Measurements from ENCODE around the gene CYB5R2. TPM values are rescaled to one million over a fixed set of nuclear protein-coding genes. Genes with fewer than 3 reads are reported as not detected.

CYB5R2 gene
- total RNA-seq, 1 experiment from 2014 or later, result 6.2 TPM

GRCh38 chr11:7672276-7672959 is 882 bp downstream of the CYB5R2 start:
- no peaks in the 10 kb centered on the region for H3K4me1 ChIP-seq (ENCODE audit: insufficient read depth, low read length, poor library complexity, severe bottlenecking)
- intact Hi-C loops (cut with micrococcal nuclease; ENCODE audit: unreplicated experiment), result loop anchor here (5.0 kb wide), 1 partner anchor 1285 kb away; no protein-coding TSS in a partner anchor
- no peaks in the 10 kb centered on the region for H3K9me3 ChIP-seq (ENCODE audit: low read depth, low read length, poor library complexity, severe bottlenecking)
- H3K36me3 ChIP-seq (ENCODE audit: insufficient read depth, low read length, poor library complexity, severe bottlenecking), result no peaks in the 10 kb centered on the region
- DNase-seq (ENCODE audit: low spot score), result no peak
- TF ChIP-seq EZH2 (IDR thresholded peaks at IDR 0.05; ENCODE audit: borderline replicate concordance, low read depth, low read length, poor library complexity, severe bottlenecking) (no peak), CTCF (conservative IDR thresholded peaks at IDR 0.05; ENCODE audit: low read depth, low read length) (no peak)
- CTCF ChIA-PET, result no interaction called here
- H3K27ac ChIP-seq (ENCODE audit: low read depth, low read length, poor library complexity, severe bottlenecking), result no peak overlapping the region
- no TSS peak for BruUV-seq (replicated peaks)
- H3K4me3 ChIP-seq (ENCODE audit: low read depth, low read length, poor library complexity, severe bottlenecking), result no peak overlapping the region
- POLR2A ChIA-PET (ENCODE audit: low non-redundant PET), result no interaction called here
- H3K27me3 ChIP-seq (replicated peaks; ENCODE audit: insufficient read depth, low read depth, low read length, poor library complexity), result peaks cover 22% of the 10 kb centered on the region

GRCh38 chr11:7671347-7672215 is 1.7 kb downstream of the CYB5R2 start:
- peaks cover 22% of the 10 kb centered on the region for H3K27me3 ChIP-seq (replicated peaks; ENCODE audit: insufficient read depth, low read depth, low read length, poor library complexity)
- H3K4me1 ChIP-seq (ENCODE audit: insufficient read depth, low read length, poor library complexity, severe bottlenecking), result no peaks in the 10 kb centered on the region
- H3K9me3 ChIP-seq (ENCODE audit: low read depth, low read length, poor library complexity, severe bottlenecking), result no peaks in the 10 kb centered on the region
- POLR2A ChIA-PET (ENCODE audit: low non-redundant PET), result interaction anchor here (0.5 kb wide), 1 partner anchor 100 kb away, joined by 3 read pairs; no protein-coding TSS in a partner anchor
- CTCF ChIA-PET, result no interaction called here
- no TSS peak for BruUV-seq (replicated peaks)
- no peaks in the 10 kb centered on the region for H3K36me3 ChIP-seq (ENCODE audit: insufficient read depth, low read length, poor library complexity, severe bottlenecking)
- TF ChIP-seq EZH2 (IDR thresholded peaks at IDR 0.05; ENCODE audit: borderline replicate concordance, low read depth, low read length, poor library complexity, severe bottlenecking), result no peak
- no peak for TF ChIP-seq CTCF (conservative IDR thresholded peaks at IDR 0.05; ENCODE audit: low read depth, low read length)
- intact Hi-C loops (cut with micrococcal nuclease; ENCODE audit: unreplicated experiment), result loop anchor here (5.0 kb wide), 1 partner anchor 1284 kb away; no protein-coding TSS in a partner anchor
- no peak overlapping the region for H3K27ac ChIP-seq (ENCODE audit: low read depth, low read length, poor library complexity, severe bottlenecking)
- no peak overlapping the region for H3K4me3 ChIP-seq (ENCODE audit: low read depth, low read length, poor library complexity, severe bottlenecking)
- DNase-seq (ENCODE audit: low spot score), result no peak

- POLR2A ChIA-PET (ENCODE audit: low non-redundant PET), result no interaction called here
- H3K9me3 ChIP-seq (ENCODE audit: low read depth, low read length, poor library complexity, severe bottlenecking), result no peaks in the 10 kb centered on the region
- H3K27ac ChIP-seq (ENCODE audit: low read depth, low read length, poor library complexity, severe bottlenecking), result no peak overlapping the region
- H3K4me1 ChIP-seq (ENCODE audit: insufficient read depth, low read length, poor library complexity, severe bottlenecking), result no peaks in the 10 kb centered on the region
- TF ChIP-seq EZH2 (IDR thresholded peaks at IDR 0.05; ENCODE audit: borderline replicate concordance, low read depth, low read length, poor library complexity, severe bottlenecking) (no peak), CTCF (conservative IDR thresholded peaks at IDR 0.05; ENCODE audit: low read depth, low read length) (no peak)
- CTCF ChIA-PET, result no interaction called here
- H3K27me3 ChIP-seq (replicated peaks; ENCODE audit: insufficient read depth, low read depth, low read length, poor library complexity), result peaks cover 22% of the 10 kb centered on the region
- intact Hi-C loops (cut with micrococcal nuclease; ENCODE audit: unreplicated experiment), result loop anchor here (5.0 kb wide), 1 partner anchor 1283 kb away; no protein-coding TSS in a partner anchor
- no peak for DNase-seq (ENCODE audit: low spot score)
- H3K4me3 ChIP-seq (ENCODE audit: low read depth, low read length, poor library complexity, severe bottlenecking), result no peak overlapping the region
- no TSS peak for BruUV-seq (replicated peaks)
- no peaks in the 10 kb centered on the region for H3K36me3 ChIP-seq (ENCODE audit: insufficient read depth, low read length, poor library complexity, severe bottlenecking)
These were observed 2.7 kb downstream of the CYB5R2 start for GRCh38 chr11:7670641-7671040.

All from A673 (cell line).